HCT116 (cell line): ENCODE data around the gene CEACAM19. TPM values are rescaled to one million over a fixed set of nuclear protein-coding genes. Genes with fewer than 3 reads are reported as not detected.

ENCODE experiments used
- ATAC-seq: fragments of 200-7000 bp; cut with Tn5 transposase; 2 replicates; pipeline ENCODE4 v1.9.1; 2020; ENCODE audit warnings: mild to moderate bottlenecking, moderate library complexity
- BruUV-seq: library from RNA; stranded (reverse); fragments of 400-500 nt; replicated peaks from 2 replicates; lab custom pipeline; 2021; lab: Mats Ljungman, UMichigan
- CTCF ChIA-PET: fragments of 300-600 bp; sonication (Branson Sonifier 250); formaldehyde crosslinking; loops from one replicate; lab custom pipeline; 2021; ENCODE audit warnings: antibody characterized with exemption; lab: Charles Lee
- POLR2A ChIA-PET: fragments of 300-600, 350-600 bp; sonication (Branson Sonifier 250); formaldehyde crosslinking; loops from one replicate; lab custom pipeline; 2021; ENCODE audit warnings: antibody characterized with exemption; lab: Charles Lee
- RAD21 ChIA-PET, 2 experiments: fragments of 300-600 bp; sonication (Branson Sonifier 250); formaldehyde crosslinking; loops; one replicate each; lab custom pipeline; 2023; ENCODE audit warnings: low total read pairs in 2 of 2; ENCODE audit not compliant: uncharacterized antibody in 2 of 2, unreplicated experiment in 2 of 2, low non-redundant PET in 1 of 2; lab: Charles Lee
- DNase-seq: peaks from one replicate; pipeline ENCODE4 v3.0.0-alpha.2; 2010; ENCODE audit warnings: low read depth, low spot score
- H2AFZ ChIP-seq: fragments of 200-600 bp; shearing (Covaris generic), sonication (generic); 2 replicates; pipeline ENCODE4 v1.6.1; 2017; ENCODE audit warnings: low read depth, mixed run types, mixed read lengths, antibody characterized with exemption, low read length; ENCODE audit not compliant: poor library complexity, severe bottlenecking
- H3K27ac ChIP-seq: 2 replicates; pipeline ENCODE4 v1.5.1; 2012; ENCODE audit warnings: low read depth, low read length
- H3K27me3 ChIP-seq: fragments of 200-600 bp; sonication (generic); 2 replicates; pipeline ENCODE4 v1.6.1; 2016; ENCODE audit warnings: mixed run types, low read length, mixed read lengths; ENCODE audit not compliant: insufficient read depth
- H3K36me3 ChIP-seq, 2 experiments: fragments of 200-500 bp in 1 of 2; fragments of 200-600 bp in 1 of 2; sonication (Bioruptor generic) in 1 of 2; sonication (generic) in 1 of 2; 2 replicates each; pipeline versions ENCODE4 v1.5.1 to v1.6.1; 2014 to 2016; ENCODE audit warnings: low read length in 2 of 2, inconsistent platforms in 1 of 2, mixed read lengths in 1 of 2, mixed run types in 1 of 2; ENCODE audit not compliant: insufficient read depth in 2 of 2, control insufficient read depth in 1 of 2
- H3K4me1 ChIP-seq, 2 experiments: fragments of 200-600 bp in 1 of 2; sonication (generic) in 1 of 2; 2 replicates each; pipeline versions ENCODE4 v1.5.1 to v1.6.1; 2012 to 2017; ENCODE audit warnings: low read length in 2 of 2, inconsistent platforms in 1 of 2, mild to moderate bottlenecking in 1 of 2, mixed read lengths in 1 of 2, mixed run types in 1 of 2, moderate library complexity in 1 of 2; ENCODE audit not compliant: insufficient read depth in 2 of 2, control insufficient read depth in 1 of 2
- H3K4me2 ChIP-seq: fragments of 200-600 bp; sonication (generic); 2 replicates; pipeline ENCODE4 v1.6.1; 2017; ENCODE audit warnings: mixed run types, low read length, mixed read lengths
- H3K4me3 ChIP-seq, 2 experiments: fragments of 200-600 bp in 1 of 2; sonication (generic) in 1 of 2; replicated peaks in 1 of 2; 2 replicates each; pipeline ENCODE4 v1.5.1; 2011 to 2016; ENCODE audit warnings: low read length in 2 of 2, control low read depth in 1 of 2, low read depth in 1 of 2, mild to moderate bottlenecking in 1 of 2, mixed read lengths in 1 of 2, mixed run types in 1 of 2
- H3K79me2 ChIP-seq: fragments of 200-600 bp; sonication (generic); 2 replicates; pipeline ENCODE4 v1.6.1; 2017; ENCODE audit warnings: mild to moderate bottlenecking, mixed run types, low read length, moderate library complexity, mixed read lengths; ENCODE audit not compliant: insufficient read depth
- H3K9ac ChIP-seq: fragments of 200-600 bp; sonication (generic); 2 replicates; pipeline ENCODE4 v1.6.1; 2016; ENCODE audit warnings: low read length, mixed read lengths
- H3K9me2 ChIP-seq: fragments of 200-600 bp; sonication (generic), shearing (Covaris generic); 2 replicates; pipeline ENCODE4 v1.6.1; 2017; ENCODE audit warnings: mixed run types, mild to moderate bottlenecking, moderate library complexity; ENCODE audit not compliant: insufficient read depth
- H3K9me3 ChIP-seq, 2 experiments: fragments of 200-500 bp in 1 of 2; fragments of 200-600 bp in 1 of 2; sonication (Bioruptor generic) in 1 of 2; sonication (generic) in 1 of 2; 2 replicates each; pipeline ENCODE4 v1.6.1; 2014 to 2017; ENCODE audit warnings: low read length in 2 of 2, mixed read lengths in 2 of 2, inconsistent platforms in 1 of 2, low read depth in 1 of 2, mild to moderate bottlenecking in 1 of 2, mixed run types in 1 of 2, moderate library complexity in 1 of 2; ENCODE audit not compliant: control insufficient read depth in 1 of 2, insufficient read depth in 1 of 2
- H4K20me1 ChIP-seq: fragments of 200-600 bp; sonication (generic), shearing (Covaris generic); 2 replicates; pipeline ENCODE4 v1.6.1; 2017; ENCODE audit warnings: mixed run types, mild to moderate bottlenecking, moderate library complexity; ENCODE audit not compliant: insufficient read depth
- ATF3 ChIP-seq: IDR thresholded peaks from 2 replicates; pipeline ENCODE4 v1.6.1; 2012
- CBX3 ChIP-seq: IDR thresholded peaks from 2 replicates; pipeline ENCODE4 v1.6.1; 2012; ENCODE audit warnings: low read depth
- CTCF ChIP-seq, 3 experiments: fragments of 200-600 bp in 1 of 3; sonication (generic) in 1 of 3; IDR thresholded peaks in 2 of 3; conservative IDR thresholded peaks in 1 of 3; 2 replicates each; pipeline ENCODE4 v1.5.1; 2012 to 2017; ENCODE audit warnings: low read depth in 2 of 3, low read length in 2 of 3, antibody characterized with exemption in 1 of 3, borderline replicate concordance in 1 of 3, control low read depth in 1 of 3, mild to moderate bottlenecking in 1 of 3, mixed read lengths in 1 of 3, mixed run types in 1 of 3, moderate library complexity in 1 of 3; ENCODE audit not compliant: insufficient read depth in 1 of 3
- EGR1 ChIP-seq: IDR thresholded peaks from 2 replicates; pipeline ENCODE4 v1.6.1; 2012; ENCODE audit warnings: low read depth
- FOSL1 ChIP-seq: IDR thresholded peaks from 2 replicates; pipeline ENCODE4 v1.6.1; 2012; ENCODE audit warnings: low read depth
- JUND ChIP-seq: IDR thresholded peaks from 2 replicates; pipeline ENCODE4 v1.6.1; 2012
- MAX ChIP-seq: IDR thresholded peaks from 2 replicates; pipeline ENCODE4 v1.6.1; 2012
- POLR2A ChIP-seq: IDR thresholded peaks from 2 replicates; pipeline ENCODE4 v1.7.0; 2011; ENCODE audit warnings: borderline replicate concordance; ENCODE audit not compliant: insufficient read depth, insufficient read length; ENCODE audit errors: extremely low read depth
- POLR2AphosphoS5 ChIP-seq: IDR thresholded peaks from 2 replicates; pipeline ENCODE4 v1.6.1; 2011; ENCODE audit warnings: mild to moderate bottlenecking, low read depth, low read length, moderate library complexity
- RAD21 ChIP-seq: IDR thresholded peaks from 2 replicates; pipeline ENCODE4 v1.6.1; 2012; ENCODE audit warnings: low read depth, mild to moderate bottlenecking
- SIN3A ChIP-seq: IDR thresholded peaks from 2 replicates; pipeline ENCODE4 v1.6.1; 2012; ENCODE audit warnings: low read depth
- SP1 ChIP-seq: IDR thresholded peaks from 2 replicates; pipeline ENCODE4 v1.6.1; 2012; ENCODE audit warnings: low read depth
- TCF7L2 ChIP-seq: IDR thresholded peaks from 2 replicates; pipeline ENCODE4 v1.7.0; 2011; ENCODE audit warnings: borderline replicate concordance, inconsistent platforms; ENCODE audit not compliant: insufficient read depth, insufficient read length; ENCODE audit errors: extremely low read depth
- YY1 ChIP-seq: IDR thresholded peaks from 2 replicates; pipeline ENCODE4 v1.6.1; 2011; ENCODE audit warnings: low read length, low read depth, moderate library complexity, mild to moderate bottlenecking; ENCODE audit not compliant: insufficient replicate concordance; ENCODE audit errors: extremely low read depth
- ZBTB33 ChIP-seq: IDR thresholded peaks from 2 replicates; pipeline ENCODE4 v1.6.1; 2011; ENCODE audit warnings: mild to moderate bottlenecking, low read length, moderate library complexity; ENCODE audit not compliant: insufficient replicate concordance; ENCODE audit errors: extremely low read depth
- ZFX ChIP-seq: fragments of 450-650 bp; IDR thresholded peaks from 2 replicates; pipeline ENCODE4 v1.6.1; 2017
- ZNF274 ChIP-seq: fragments of 200-500 bp; sonication (Bioruptor generic); IDR thresholded peaks from 2 replicates; pipeline ENCODE4 v1.6.1; 2014; ENCODE audit warnings: mild to moderate bottlenecking, low read depth, low read length, inconsistent platforms
- intact Hi-C: fragments of 100-400 bp; cut with micrococcal nuclease; formaldehyde crosslinking; loops from 2 replicates; pipeline ENCODE4 v1.10.0; 2022
- total RNA-seq: library from RNA; stranded (reverse); gene quantifications from one replicate; pipeline ENCODE4 v1.2.1, GENCODE V29; 2021; ENCODE audit not compliant: unreplicated experiment

The CEACAM19 gene
- total RNA-seq, 1 experiment from 2014 or later, result 4.0 TPM

GRCh38 chr19:44680536-44680935 lies 9.3 kb downstream of the CEACAM19 start:
- H3K9me3 ChIP-seq, result no peaks in the 10 kb centered on the region
- no peaks in the 10 kb centered on the region for H3K27me3 ChIP-seq
- H4K20me1 ChIP-seq, result no peaks in the 10 kb centered on the region
- no TSS peak for BruUV-seq
- TF ChIP-seq POLR2AphosphoS5, result no peak
- TF ChIP-seq EGR1, result no peak
- TF ChIP-seq JUND, result no peak
- no peak for TF ChIP-seq TCF7L2
- no peak for TF ChIP-seq FOSL1
- no peak for TF ChIP-seq SIN3A
- TF ChIP-seq YY1, result no peak
- no peak for TF ChIP-seq ZFX
- TF ChIP-seq MAX, result no peak
- TF ChIP-seq ZNF274, result no peak
- TF ChIP-seq ZBTB33, result no peak
- no peak for TF ChIP-seq SP1
- no peak for TF ChIP-seq ATF3
- TF ChIP-seq POLR2A, result no peak
- no peak for TF ChIP-seq CBX3
- TF ChIP-seq CTCF (IDR thresholded peaks at IDR 0.05 in 2 of 3, conservative IDR thresholded peaks at IDR 0.05 in 1 of 3; ENCODE audit: borderline replicate concordance in 1 of 3, insufficient read depth in 1 of 3, low read depth in 2 of 3, low read length in 2 of 3), result no peak
- no peak for TF ChIP-seq RAD21
- H3K36me3 ChIP-seq, result no peaks in the 10 kb centered on the region
- no peak overlapping the region for H3K4me3 ChIP-seq
- peaks cover 49 to 67% of the 10 kb centered on the region in 2 experiments for H3K4me1 ChIP-seq
- H3K4me2 ChIP-seq, result no peak overlapping the region
- ChIA-PET POLR2A (no interaction called here), RAD21 (no interaction called here), CTCF (interaction anchor here (1.0 kb wide), 1 partner anchor 110 kb away, joined by 3 read pairs; no protein-coding TSS in a partner anchor)
- H3K9me2 ChIP-seq, result no peaks in the 10 kb centered on the region
- H3K79me2 ChIP-seq, result no peaks in the 10 kb centered on the region
- H3K9ac ChIP-seq, result no peak overlapping the region
- intact Hi-C loops, result loop anchor here (10.0 kb wide), 1 partner anchor 164 kb away; the partner anchor contains the start of gene NECTIN2
- ATAC-seq (no peak), DNase-seq (no peak)
- H3K27ac ChIP-seq, result no peak overlapping the region
- no peak overlapping the region for H2AFZ ChIP-seq
